GM18520 (cell line): ENCODE results near the gene TBC1D25.

ENCODE experiments used
- ATAC-seq: cut with Tn5 transposase; IDR thresholded peaks from one replicate; pipeline ENCODE4 v1.9.1; 2021; ENCODE audit not compliant: unreplicated experiment

TBC1D25 gene

DNA sequence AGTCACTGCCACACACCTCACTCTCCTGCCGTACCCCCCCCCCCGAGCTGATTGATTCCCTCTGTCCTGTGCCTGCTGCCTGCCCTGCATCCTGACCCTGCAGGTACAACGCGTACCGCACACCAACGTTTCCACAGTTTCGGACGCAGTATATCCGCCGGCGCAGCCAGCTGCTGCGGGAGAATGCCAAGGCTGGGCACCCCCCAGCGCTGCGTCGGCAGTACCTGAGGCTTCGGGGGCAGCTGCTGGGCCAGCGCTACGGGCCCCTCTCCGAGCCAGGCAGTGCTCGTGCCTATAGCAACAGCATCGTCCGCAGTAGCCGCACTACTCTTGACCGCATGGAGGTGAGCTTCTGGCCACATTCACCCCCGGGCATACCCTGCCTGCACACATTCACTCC is 59.1 kb downstream of the TBC1D25 start:
- no peak for ATAC-seq

DNA sequence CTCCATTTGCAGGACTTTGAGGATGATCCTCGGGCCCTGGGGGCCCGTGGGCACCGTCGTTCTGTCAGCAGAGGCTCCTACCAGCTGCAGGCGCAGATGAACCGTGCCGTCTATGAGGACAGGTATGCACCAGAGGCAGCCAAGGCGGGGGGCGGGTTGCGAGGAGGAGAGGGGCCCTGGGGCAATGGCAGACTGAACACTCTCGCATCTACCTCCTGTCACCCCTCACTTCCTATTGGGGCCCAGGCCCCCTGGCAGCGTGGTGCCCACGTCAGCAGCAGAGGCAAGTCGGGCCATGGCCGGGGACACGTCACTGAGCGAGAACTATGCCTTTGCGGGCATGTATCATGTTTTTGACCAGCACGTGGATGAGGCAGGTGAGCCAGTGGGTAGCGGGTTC is 59.8 kb downstream of the TBC1D25 start:
- no peak for ATAC-seq

DNA sequence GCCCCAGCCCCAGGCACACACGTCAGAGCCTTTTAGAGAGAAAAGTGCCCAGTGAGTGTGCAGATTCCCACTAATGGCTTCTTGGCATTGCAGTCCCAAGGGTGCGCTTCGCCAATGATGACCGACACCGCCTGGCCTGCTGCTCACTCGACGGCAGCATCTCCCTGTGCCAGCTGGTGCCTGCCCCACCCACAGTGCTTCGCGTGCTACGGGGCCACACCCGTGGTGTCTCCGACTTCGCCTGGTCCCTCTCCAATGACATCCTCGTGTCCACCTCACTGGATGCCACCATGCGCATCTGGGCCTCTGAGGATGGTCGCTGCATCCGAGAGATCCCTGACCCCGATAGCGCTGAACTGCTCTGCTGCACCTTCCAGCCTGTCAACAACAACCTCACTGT is 60.7 kb downstream of the TBC1D25 start:
- no peak for ATAC-seq

DNA sequence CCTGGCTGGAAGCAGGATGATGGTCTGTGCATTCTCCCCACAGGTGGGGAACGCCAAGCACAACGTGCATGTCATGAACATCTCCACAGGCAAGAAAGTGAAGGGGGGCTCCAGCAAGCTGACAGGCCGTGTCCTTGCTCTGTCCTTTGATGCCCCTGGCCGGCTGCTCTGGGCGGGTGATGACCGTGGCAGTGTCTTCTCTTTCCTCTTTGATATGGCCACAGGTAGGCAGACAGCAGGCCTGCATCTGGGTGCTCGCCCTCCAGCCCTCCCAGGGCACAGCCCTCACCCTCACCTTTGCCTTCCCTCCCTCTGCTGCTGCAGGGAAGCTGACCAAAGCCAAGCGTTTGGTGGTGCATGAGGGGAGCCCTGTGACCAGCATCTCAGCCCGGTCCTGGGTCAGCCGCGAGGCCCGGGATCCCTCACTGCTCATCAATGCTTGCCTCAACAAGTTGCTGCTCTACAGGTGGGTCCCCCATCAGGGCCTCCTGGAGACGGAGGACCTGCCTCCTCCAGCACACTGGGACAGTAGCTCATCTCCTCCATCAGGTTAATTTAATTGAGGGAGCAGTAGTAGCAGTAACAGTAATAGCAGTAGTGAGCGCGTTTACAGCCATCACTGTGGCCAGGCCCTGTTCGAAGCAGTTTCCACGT is 62.4 kb downstream of the TBC1D25 start:
- ATAC-seq, result no peak

DNA sequence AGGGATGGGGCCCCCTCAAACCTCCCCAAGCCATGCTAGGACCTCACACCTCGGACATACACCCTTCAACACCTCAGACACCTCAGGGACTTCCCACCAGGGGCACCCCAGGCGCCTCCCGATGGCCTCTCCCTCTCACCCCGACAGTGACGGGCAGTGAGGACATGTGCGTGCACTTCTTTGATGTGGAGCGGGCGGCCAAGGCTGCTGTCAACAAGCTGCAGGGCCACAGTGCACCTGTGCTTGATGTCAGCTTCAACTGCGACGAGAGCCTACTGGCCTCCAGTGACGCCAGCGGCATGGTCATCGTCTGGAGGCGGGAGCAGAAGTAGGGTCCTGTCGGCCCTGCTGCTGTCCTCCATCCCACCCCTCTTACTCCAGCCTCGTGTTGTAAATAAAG is 65.2 kb downstream of the TBC1D25 start:
- ATAC-seq, result no peak

DNA sequence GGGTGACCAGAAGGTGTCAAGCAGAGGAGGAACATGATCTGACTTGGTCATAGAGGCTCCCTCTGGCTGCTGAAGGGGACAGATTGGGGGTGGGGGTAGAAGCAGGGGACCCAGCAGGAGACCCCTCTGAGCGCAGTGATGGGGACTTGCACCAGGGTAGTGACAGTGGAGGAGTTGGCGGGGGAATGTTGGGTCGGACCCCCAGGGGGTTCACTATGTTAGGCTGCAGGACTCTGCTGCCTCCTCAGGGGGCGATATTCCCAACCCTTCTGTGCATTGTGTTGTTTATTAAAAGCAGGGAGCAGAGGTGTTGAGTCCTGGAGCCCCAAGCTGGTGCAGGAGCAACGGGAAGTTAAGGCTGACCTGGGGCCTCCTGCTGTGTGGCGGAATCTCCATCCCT is 66.6 kb downstream of the TBC1D25 start:
- ATAC-seq, result no peak

DNA sequence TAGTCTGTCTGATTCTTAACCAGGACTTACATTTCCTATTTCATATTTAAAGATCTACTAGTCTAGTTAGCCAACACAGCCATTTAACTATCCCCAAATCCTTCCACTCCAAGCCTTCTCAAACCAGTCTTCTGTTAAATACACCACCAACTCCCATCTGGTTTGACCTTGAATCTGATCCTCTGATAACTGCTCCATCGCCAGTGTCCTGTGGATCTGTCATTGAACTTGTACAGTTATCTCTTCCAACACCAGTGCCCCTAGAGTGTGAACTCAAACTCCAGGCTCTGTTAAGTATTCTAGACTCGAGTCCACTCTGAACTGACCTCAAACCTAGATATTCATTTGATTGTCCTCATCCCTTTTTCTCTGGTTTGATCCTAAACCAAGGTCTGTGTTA is 72.2 kb downstream of the TBC1D25 start:
- ATAC-seq, result no peak
